RWPE2 (cell line): ENCODE data around the gene LRBA.

ENCODE experiments used
- ATAC-seq: fragments of 200-7000 bp; cut with Tn5 transposase; 3 replicates; pipeline ENCODE4 v1.9.1; 2021; ENCODE audit warnings: low read depth
- DNase-seq: peaks from one replicate; pipeline ENCODE4 v3.0.0-alpha.2; 2020; ENCODE audit warnings: low spot score
- H3K27ac ChIP-seq: fragments of 450-650 bp; 2 replicates; pipeline ENCODE4 v1.5.1; 2017; ENCODE audit warnings: mild to moderate bottlenecking; ENCODE audit not compliant: poor library complexity, severe bottlenecking
- H3K27me3 ChIP-seq: fragments of 250-450 bp; sonication (Bioruptor Pico); 2 replicates; pipeline ENCODE4 v1.5.1; 2021; ENCODE audit warnings: mild to moderate bottlenecking, moderate library complexity; ENCODE audit not compliant: insufficient read depth, poor library complexity, severe bottlenecking
- H3K36me3 ChIP-seq: fragments of 250-450 bp; sonication (Bioruptor Pico); 2 replicates; pipeline ENCODE4 v1.5.1; 2020; ENCODE audit warnings: low read depth, mild to moderate bottlenecking, moderate library complexity
- H3K4me1 ChIP-seq: fragments of 250-450 bp; sonication (Bioruptor Pico); 2 replicates; pipeline ENCODE4 v1.5.1; 2021; ENCODE audit warnings: mild to moderate bottlenecking, moderate library complexity; ENCODE audit not compliant: insufficient read depth, poor library complexity, severe bottlenecking
- H3K4me3 ChIP-seq: fragments of 250-450 bp; sonication (Bioruptor Pico); 2 replicates; pipeline ENCODE4 v1.5.1; 2021; ENCODE audit warnings: mild to moderate bottlenecking, moderate library complexity; ENCODE audit not compliant: severe bottlenecking
- H3K9me3 ChIP-seq: fragments of 250-450 bp; sonication (Bioruptor Pico); 2 replicates; pipeline ENCODE4 v1.5.1; 2021; ENCODE audit warnings: mild to moderate bottlenecking, moderate library complexity; ENCODE audit not compliant: severe bottlenecking
- TF ChIP-seq, protein P1 (sequence below): fragments of 450-650 bp; IDR thresholded peaks from one replicate; pipeline ENCODE4 v1.5.1; 2017; ENCODE audit warnings: mild to moderate bottlenecking, moderate library complexity; ENCODE audit not compliant: poor library complexity, severe bottlenecking

LRBA gene

GRCh38 chr4:150720973-150721518 is 294.0 kb downstream of the LRBA start:
- peaks cover 6% of the 10 kb centered on the region for H3K4me1 ChIP-seq
- H3K27me3 ChIP-seq, result no peaks in the 10 kb centered on the region
- H3K4me3 ChIP-seq, result no peak overlapping the region
- TF ChIP-seq, protein P1, sequence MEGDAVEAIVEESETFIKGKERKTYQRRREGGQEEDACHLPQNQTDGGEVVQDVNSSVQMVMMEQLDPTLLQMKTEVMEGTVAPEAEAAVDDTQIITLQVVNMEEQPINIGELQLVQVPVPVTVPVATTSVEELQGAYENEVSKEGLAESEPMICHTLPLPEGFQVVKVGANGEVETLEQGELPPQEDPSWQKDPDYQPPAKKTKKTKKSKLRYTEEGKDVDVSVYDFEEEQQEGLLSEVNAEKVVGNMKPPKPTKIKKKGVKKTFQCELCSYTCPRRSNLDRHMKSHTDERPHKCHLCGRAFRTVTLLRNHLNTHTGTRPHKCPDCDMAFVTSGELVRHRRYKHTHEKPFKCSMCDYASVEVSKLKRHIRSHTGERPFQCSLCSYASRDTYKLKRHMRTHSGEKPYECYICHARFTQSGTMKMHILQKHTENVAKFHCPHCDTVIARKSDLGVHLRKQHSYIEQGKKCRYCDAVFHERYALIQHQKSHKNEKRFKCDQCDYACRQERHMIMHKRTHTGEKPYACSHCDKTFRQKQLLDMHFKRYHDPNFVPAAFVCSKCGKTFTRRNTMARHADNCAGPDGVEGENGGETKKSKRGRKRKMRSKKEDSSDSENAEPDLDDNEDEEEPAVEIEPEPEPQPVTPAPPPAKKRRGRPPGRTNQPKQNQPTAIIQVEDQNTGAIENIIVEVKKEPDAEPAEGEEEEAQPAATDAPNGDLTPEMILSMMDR, result no peak
- H3K36me3 ChIP-seq, result peaks cover 5% of the 10 kb centered on the region
- ATAC-seq (no peak), DNase-seq (no peak)
- no peak overlapping the region for H3K27ac ChIP-seq
- no peaks in the 10 kb centered on the region for H3K9me3 ChIP-seq

GRCh38 chr4:150717952-150718351 is 297.1 kb downstream of the LRBA start:
- no peaks in the 10 kb centered on the region for H3K9me3 ChIP-seq

DNA sequence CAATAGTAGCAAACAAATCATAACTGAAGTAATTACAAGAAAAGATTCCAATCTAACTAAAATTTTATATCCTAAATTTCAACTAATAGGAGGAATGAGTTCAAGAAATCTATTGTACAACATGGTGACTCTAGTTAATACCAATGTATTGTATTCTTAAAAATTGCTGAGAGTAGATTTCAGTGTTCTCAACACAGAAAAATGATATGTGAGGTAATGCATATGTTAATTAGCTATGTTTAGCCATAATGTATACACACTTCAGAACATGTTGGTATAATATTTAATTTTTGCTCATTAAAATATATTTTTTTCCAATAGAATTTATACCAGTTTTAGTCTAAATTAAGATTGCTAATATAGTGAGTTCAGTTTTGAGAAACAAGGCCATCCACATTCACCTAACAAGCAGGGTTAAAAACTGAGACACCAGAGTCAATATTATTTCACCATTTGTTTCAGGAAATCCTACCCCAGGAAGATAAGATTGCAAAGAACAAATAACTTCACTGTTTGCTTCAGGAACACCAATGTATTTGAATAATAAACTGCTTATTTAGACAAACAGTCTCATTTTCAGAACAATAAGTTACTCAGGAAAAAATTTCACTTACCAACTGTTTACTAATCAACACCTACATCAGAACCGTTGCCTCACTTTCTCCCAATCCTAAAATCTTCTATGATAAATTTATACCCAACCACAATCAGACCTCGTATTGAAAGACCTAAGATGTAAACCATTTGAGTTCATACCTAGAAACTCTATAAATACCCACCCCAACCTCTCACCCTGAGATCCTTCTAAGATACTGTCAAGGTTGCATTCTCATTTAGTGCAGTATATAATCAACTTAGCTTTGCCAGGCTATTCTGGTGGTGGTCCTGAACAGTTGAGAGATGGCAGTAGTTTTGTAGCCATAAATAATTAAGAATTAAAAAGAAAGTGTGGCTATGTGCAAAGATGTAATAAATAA is 300.3 kb downstream of the LRBA start:
- H3K27me3 ChIP-seq, result no peaks in the 10 kb centered on the region
- no peaks in the 10 kb centered on the region for H3K4me1 ChIP-seq
- H3K9me3 ChIP-seq, result no peaks in the 10 kb centered on the region
- ATAC-seq, result no peak
- H3K4me3 ChIP-seq, result no peak overlapping the region
- TF ChIP-seq, protein P1, result no peak
- H3K36me3 ChIP-seq, result no peaks in the 10 kb centered on the region
- no peak for DNase-seq
- no peak overlapping the region for H3K27ac ChIP-seq

More at GRCh38 chr4:150717952-150718351, 297.1 kb downstream of the LRBA start:
- Histone ChIP-seq H3K27me3 (no peaks in the 10 kb centered on the region), H3K36me3 (no peaks in the 10 kb centered on the region; the same call in 1 of the 2 replicates), H3K4me1 (peaks cover under 1% of the 10 kb centered on the region), H3K4me3 (no peak overlapping the region), H3K27ac (no peak overlapping the region)
- TF ChIP-seq, protein P1, result no peak
- ATAC-seq (no peak), DNase-seq (no peak)

GRCh38 chr4:150713251-150713650 is 301.8 kb downstream of the LRBA start:
- Histone ChIP-seq H3K4me3 (no peak overlapping the region), H3K36me3 (no peaks in the 10 kb centered on the region), H3K4me1 (no peaks in the 10 kb centered on the region), H3K27ac (no peak overlapping the region), H3K27me3 (no peaks in the 10 kb centered on the region), H3K9me3 (no peaks in the 10 kb centered on the region)
- TF ChIP-seq, protein P1, result no peak
- ATAC-seq, result no peak
- DNase-seq, result no peak
